ENCODE data around the gene RBP3. TPM values are rescaled to one million over a fixed set of nuclear protein-coding genes. Genes with fewer than 3 reads are reported as not detected.

Gene RBP3
- total RNA-seq, 1 experiment from 2014 or later, result not detected

- H3K27me3 ChIP-seq (ENCODE audit: control insufficient read depth, insufficient read depth, low read length), result no peaks in the 10 kb centered on the region
- ATAC-seq, result peak; percentile 61
- no peak overlapping the region for H3K4me3 ChIP-seq (ENCODE audit: low read depth in 2 of 2, low read length in 2 of 2)
- TF ChIP-seq CTCF (IDR thresholded peaks at IDR 0.05), result peak; percentile 94
- TF ChIP-seq SIN3A (IDR thresholded peaks at IDR 0.05; ENCODE audit: borderline replicate concordance, insufficient read depth, low read depth, low read length), result no peak
- no peak for DNase-seq (ENCODE audit: low read depth, low spot score)
- no peak overlapping the region for H3K27ac ChIP-seq (ENCODE audit: low read length)
- no peaks in the 10 kb centered on the region for H3K36me3 ChIP-seq (ENCODE audit: control insufficient read depth, insufficient read depth, low read length)
- POLR2A ChIA-PET, result no interaction called here
- BruUV-seq (replicated peaks), result no TSS peak
- peaks cover 4% of the 10 kb centered on the region; the same call in 1 of the 2 replicates for H3K4me1 ChIP-seq (ENCODE audit: control insufficient read depth, insufficient read depth, low read length)
- intact Hi-C loops (cut with micrococcal nuclease; ENCODE audit: unreplicated experiment) (no loop called here), in situ Hi-C loops (cut with HindIII; ENCODE audit: low pct_unique_long_range_greater_than_20kb, low sequenced_read_pairs) (no loop called here)
- H3K9me3 ChIP-seq (ENCODE audit: control insufficient read depth, insufficient read depth, low read depth, low read length), result no peaks in the 10 kb centered on the region
- CTCF ChIA-PET, result interaction anchor here (0.8 kb wide), 1 partner anchor 14 kb away, joined by 3 read pairs; no protein-coding TSS in a partner anchor
Observed at GRCh38 chr10:47361293-47361692, 13.1 kb downstream of the RBP3 start.

- Histone ChIP-seq H3K27ac (ENCODE audit: low read length) (no peak overlapping the region), H3K36me3 (ENCODE audit: control insufficient read depth, insufficient read depth, low read length) (no peaks in the 10 kb centered on the region), H3K27me3 (ENCODE audit: control insufficient read depth, insufficient read depth, low read length) (no peaks in the 10 kb centered on the region), H3K4me3 (ENCODE audit: low read depth in 2 of 2, low read length in 2 of 2) (no peak overlapping the region), H3K4me1 (ENCODE audit: control insufficient read depth, insufficient read depth, low read length) (peaks cover 4% of the 10 kb centered on the region; the same call in 1 of the 2 replicates), H3K9me3 (ENCODE audit: control insufficient read depth, insufficient read depth, low read depth, low read length) (no peaks in the 10 kb centered on the region)
- in situ Hi-C loops (cut with HindIII; ENCODE audit: low pct_unique_long_range_greater_than_20kb, low sequenced_read_pairs), result no loop called here
- TF ChIP-seq CTCF (IDR thresholded peaks at IDR 0.05) (no peak), TCF7L2 (IDR thresholded peaks at IDR 0.05; ENCODE audit: low read depth, low read length) (no peak), REST (IDR thresholded peaks at IDR 0.05; ENCODE audit: insufficient read depth in 1 of 2, low read depth in 2 of 2, low read length in 1 of 2) (no peak), SIN3A (IDR thresholded peaks at IDR 0.05; ENCODE audit: borderline replicate concordance, insufficient read depth, low read depth, low read length) (no peak)
- ChIA-PET POLR2A (no interaction called here), CTCF (interaction anchor here (0.8 kb wide), 1 partner anchor 13 kb away, joined by 3 read pairs; no protein-coding TSS in a partner anchor)
- no TSS peak for BruUV-seq (replicated peaks)
- intact Hi-C loops (cut with micrococcal nuclease; ENCODE audit: unreplicated experiment), result no loop called here
- no peak for ATAC-seq
- no peak for DNase-seq (ENCODE audit: low read depth, low spot score)
Observed at GRCh38 chr10:47362199-47362598, 14.0 kb downstream of the RBP3 start.

GRCh38 chr10:47363781-47364180 is 15.6 kb downstream of the RBP3 start:
- Histone ChIP-seq H3K36me3 (ENCODE audit: control insufficient read depth, insufficient read depth, low read length) (no peaks in the 10 kb centered on the region), H3K27me3 (ENCODE audit: control insufficient read depth, insufficient read depth, low read length) (no peaks in the 10 kb centered on the region), H3K4me3 (ENCODE audit: low read depth in 2 of 2, low read length in 2 of 2) (no peak overlapping the region), H3K27ac (ENCODE audit: low read length) (no peak overlapping the region), H3K4me1 (ENCODE audit: control insufficient read depth, insufficient read depth, low read length) (peaks cover 4% of the 10 kb centered on the region; the same call in 1 of the 2 replicates), H3K9me3 (ENCODE audit: control insufficient read depth, insufficient read depth, low read depth, low read length) (no peaks in the 10 kb centered on the region)
- no TSS peak for BruUV-seq (replicated peaks)
- intact Hi-C loops (cut with micrococcal nuclease; ENCODE audit: unreplicated experiment), result no loop called here
- CTCF ChIA-PET, result no interaction called here
- POLR2A ChIA-PET, result no interaction called here
- ATAC-seq (no peak), DNase-seq (ENCODE audit: low read depth, low spot score) (no peak)
- in situ Hi-C loops (cut with HindIII; ENCODE audit: low pct_unique_long_range_greater_than_20kb, low sequenced_read_pairs), result no loop called here
- TF ChIP-seq TCF7L2 (IDR thresholded peaks at IDR 0.05; ENCODE audit: low read depth, low read length), result no peak
- no peak for TF ChIP-seq REST (IDR thresholded peaks at IDR 0.05; ENCODE audit: insufficient read depth in 1 of 2, low read depth in 2 of 2, low read length in 1 of 2)
- no peak for TF ChIP-seq CTCF (IDR thresholded peaks at IDR 0.05)
- no peak for TF ChIP-seq POLR2AphosphoS5 (IDR thresholded peaks at IDR 0.05; ENCODE audit: low read depth, low read length)
- no peak for TF ChIP-seq SIN3A (IDR thresholded peaks at IDR 0.05; ENCODE audit: borderline replicate concordance, insufficient read depth, low read depth, low read length)
